Measurements from ENCODE around the gene PPM1H.
A peak's percentile ranks its signal among the peaks of the same experiment; 100 is the strongest.

PPM1H gene

GRCh38 chr12:62602255-62603060 lies 332.5 kb downstream of the PPM1H start:
- CTCF ChIA-PET = interaction anchor here (0.7 to 2.1 kb wide), 5 partner anchors 21 to 195 kb away, joined by 3 to 9 read pairs (median 6); no protein-coding TSS in a partner anchor
- H3K4me1 Mint-ChIP-seq = peaks cover 35% of the 10 kb centered on the region

GRCh38 chr12:62601765-62602164 lies 333.2 kb downstream of the PPM1H start:
- peak overlapping the region; percentile 83 for H3K4me3 Mint-ChIP-seq
- H3K27ac Mint-ChIP-seq = peak overlapping the region; percentile 98
- peaks cover 34% of the 10 kb centered on the region for H3K4me1 Mint-ChIP-seq
- no peak for DNase-seq
- H3K27me3 Mint-ChIP-seq = no peaks in the 10 kb centered on the region
- H3K9me3 Mint-ChIP-seq = no peaks in the 10 kb centered on the region
- H3K36me3 Mint-ChIP-seq = peaks cover 19% of the 10 kb centered on the region
- CTCF ChIA-PET = interaction anchor here (1.4 kb wide), 1 partner anchor 192 kb away, joined by 5 read pairs; no protein-coding TSS in a partner anchor

More at GRCh38 chr12:62602255-62603060, 332.5 kb downstream of the PPM1H start:
- H3K27ac Mint-ChIP-seq = peak overlapping the region; percentile 98
- peak overlapping the region; percentile 83 for H3K4me3 Mint-ChIP-seq
- H3K27me3 Mint-ChIP-seq = no peaks in the 10 kb centered on the region
- H3K36me3 Mint-ChIP-seq = peaks cover 15% of the 10 kb centered on the region
- H3K9me3 Mint-ChIP-seq = no peaks in the 10 kb centered on the region
- DNase-seq = peak; percentile 90

GRCh38 chr12:62599854-62600437 lies 335.0 kb downstream of the PPM1H start:
- no peak overlapping the region for H3K4me3 Mint-ChIP-seq

GRCh38 chr12:62598846-62599245 lies 336.1 kb downstream of the PPM1H start:
- H3K9me3 Mint-ChIP-seq = no peaks in the 10 kb centered on the region
- no peak overlapping the region for H3K27ac Mint-ChIP-seq
- no peak for DNase-seq
- H3K4me1 Mint-ChIP-seq = peaks cover 12% of the 10 kb centered on the region
- CTCF ChIA-PET = interaction anchor here (1.0 to 1.3 kb wide), 2 partner anchors 10 to 17 kb away, joined by 5 read pairs; no protein-coding TSS in a partner anchor
- no peak overlapping the region for H3K4me3 Mint-ChIP-seq
- no peaks in the 10 kb centered on the region for H3K27me3 Mint-ChIP-seq
- H3K36me3 Mint-ChIP-seq = peaks cover 8% of the 10 kb centered on the region

More at GRCh38 chr12:62599854-62600437, 335.0 kb downstream of the PPM1H start:
- Mint-ChIP-seq H3K27ac (no peak overlapping the region), H3K9me3 (no peaks in the 10 kb centered on the region), H3K4me1 (peaks cover 20% of the 10 kb centered on the region), H3K27me3 (no peaks in the 10 kb centered on the region), H3K36me3 (peaks cover 12% of the 10 kb centered on the region)
- CTCF ChIA-PET = interaction anchor here (1.3 kb wide), 1 partner anchor 19 kb away, joined by 3 read pairs; no protein-coding TSS in a partner anchor
- no peak for DNase-seq

GRCh38 chr12:62597253-62597652 lies 337.7 kb downstream of the PPM1H start:
- DNase-seq = no peak
- H3K27me3 Mint-ChIP-seq = no peaks in the 10 kb centered on the region
- H3K36me3 Mint-ChIP-seq = peaks cover 15% of the 10 kb centered on the region
- CTCF ChIA-PET = no interaction called here
- H3K4me3 Mint-ChIP-seq = no peak overlapping the region
- peaks cover 12% of the 10 kb centered on the region for H3K4me1 Mint-ChIP-seq
- no peaks in the 10 kb centered on the region for H3K9me3 Mint-ChIP-seq
- no peak overlapping the region for H3K27ac Mint-ChIP-seq

All from activated naive CD4-positive, alpha-beta T cell treated with anti-CD3 and anti-CD28 coated beads, Interleukin-2, amount 10 ng/mL, durations not matched to agents 7 days and 5 days (primary cell).